IPS DF 6.9 (cell line): Measurements from ENCODE around the gene C20orf144.
"Not testable (repeated sequence)": the region's sequence is repeated elsewhere in the genome, so short reads cannot be mapped to it uniquely, and the experiment has no call there.

Experiments used
- DNase-seq: peaks from one replicate; pipeline ENCODE4 v3.0.0-alpha.2; 2013; ENCODE audit warnings: low read depth, low spot score
- H3K27ac ChIP-seq: one replicate; pipeline ENCODE4 v1.5.1; 2013; ENCODE audit warnings: low read length, control low read depth
- H3K27me3 ChIP-seq: 2 replicates; pipeline ENCODE4 v1.6.1; 2013; ENCODE audit warnings: mild to moderate bottlenecking, low read length; ENCODE audit not compliant: control insufficient read depth, insufficient read depth
- H3K36me3 ChIP-seq: 2 replicates; pipeline ENCODE4 v1.6.1; 2013; ENCODE audit warnings: low read length; ENCODE audit not compliant: control insufficient read depth, insufficient read depth
- H3K4me1 ChIP-seq: 2 replicates; pipeline ENCODE4 v1.6.1; 2013; ENCODE audit warnings: low read length; ENCODE audit not compliant: control insufficient read depth, insufficient read depth
- H3K4me3 ChIP-seq: 2 replicates; pipeline ENCODE4 v1.5.1; 2013; ENCODE audit warnings: mild to moderate bottlenecking, low read length
- H3K9me3 ChIP-seq: 2 replicates; pipeline ENCODE4 v1.6.1; 2013; ENCODE audit warnings: low read length, inconsistent platforms; ENCODE audit not compliant: control insufficient read depth, insufficient read depth
- WGBS: extraction: QIAGEN DNeasy Blood & Tissue Kit; methylation state at CpG from one replicate; pipeline ENCODE4 v1.1.7; 2013; ENCODE audit warnings: mixed read lengths, missing lambda C conversion rate; ENCODE audit not compliant: insufficient read length, insufficient coverage; 5-methylcytosine and 5-hydroxymethylcytosine counted together

Gene C20orf144

GRCh38 chr20:33700696-33701441 lies 38.7 kb downstream of the C20orf144 start:
- H3K9me3 ChIP-seq, H3K4me1 ChIP-seq, DNase-seq, H3K27ac ChIP-seq, H3K4me3 ChIP-seq, H3K36me3 ChIP-seq, H3K27me3 ChIP-seq: not testable (repeated sequence)
- WGBS, result no CpG with 5 or more reads among the region's 45 CpGs

GRCh38 chr20:33701629-33702450 lies 39.7 kb downstream of the C20orf144 start:
- Histone ChIP-seq H3K27ac (no peak overlapping the region), H3K4me3 (no peak overlapping the region), H3K27me3 (no peaks in the 10 kb centered on the region), H3K36me3 (no peaks in the 10 kb centered on the region), H3K9me3 (no peaks in the 10 kb centered on the region), H3K4me1 (no peaks in the 10 kb centered on the region)
- no CpG with 5 or more reads among the region's 27 CpGs for WGBS
- DNase-seq, result no peak

- Histone ChIP-seq H3K27me3 (no peaks in the 10 kb centered on the region), H3K36me3 (no peaks in the 10 kb centered on the region), H3K4me3 (no peak overlapping the region), H3K27ac (no peak overlapping the region), H3K4me1 (no peaks in the 10 kb centered on the region), H3K9me3 (no peaks in the 10 kb centered on the region)
- no peak for DNase-seq
- WGBS, result no CpG with 5 or more reads among the region's 5 CpGs
These were observed 40.7 kb downstream of the C20orf144 start for GRCh38 chr20:33702861-33703260.

GRCh38 chr20:33703498-33704137 lies 41.5 kb downstream of the C20orf144 start:
- H3K36me3 ChIP-seq, result no peaks in the 10 kb centered on the region
- no peaks in the 10 kb centered on the region for H3K27me3 ChIP-seq
- H3K9me3 ChIP-seq, result no peaks in the 10 kb centered on the region
- no peak for DNase-seq
- no peak overlapping the region for H3K4me3 ChIP-seq
- no peak overlapping the region for H3K27ac ChIP-seq
- no CpG with 5 or more reads among the region's 8 CpGs for WGBS
- H3K4me1 ChIP-seq, result no peaks in the 10 kb centered on the region

GRCh38 chr20:33704197-33704924 lies 42.2 kb downstream of the C20orf144 start:
- no peak for DNase-seq

GRCh38 chr20:33707668-33708067 lies 45.5 kb downstream of the C20orf144 start:
- no peak for DNase-seq
- H3K36me3 ChIP-seq, result no peaks in the 10 kb centered on the region
- WGBS, result no CpG with 5 or more reads among the region's 11 CpGs
- peaks cover 2% of the 10 kb centered on the region; the same call in 1 of the 2 replicates for H3K4me1 ChIP-seq
- no peak overlapping the region for H3K4me3 ChIP-seq
- no peak overlapping the region for H3K27ac ChIP-seq
- H3K9me3 ChIP-seq, result no peaks in the 10 kb centered on the region
- no peaks in the 10 kb centered on the region for H3K27me3 ChIP-seq

More at GRCh38 chr20:33704197-33704924, 42.2 kb downstream of the C20orf144 start:
- H3K36me3 ChIP-seq, result no peaks in the 10 kb centered on the region
- no peaks in the 10 kb centered on the region for H3K9me3 ChIP-seq
- H3K4me1 ChIP-seq, result no peaks in the 10 kb centered on the region
- H3K27me3 ChIP-seq, result no peaks in the 10 kb centered on the region
- WGBS, result no CpG with 5 or more reads among the region's 11 CpGs
- no peak overlapping the region for H3K27ac ChIP-seq
- H3K4me3 ChIP-seq, result no peak overlapping the region

GRCh38 chr20:33709398-33709797 lies 47.3 kb downstream of the C20orf144 start:
- no peak for DNase-seq
- Histone ChIP-seq H3K36me3 (no peaks in the 10 kb centered on the region), H3K4me1 (peaks cover 2% of the 10 kb centered on the region; the same call in 1 of the 2 replicates), H3K9me3 (no peaks in the 10 kb centered on the region), H3K27me3 (no peaks in the 10 kb centered on the region), H3K4me3 (no peak overlapping the region), H3K27ac (no peak overlapping the region)
- no CpG with 5 or more reads among the region's 2 CpGs for WGBS

- H3K4me3 ChIP-seq, result no peak overlapping the region
- 100% methylated on average over 5 of the region's 16 CpGs for WGBS
- peaks cover 2% of the 10 kb centered on the region; the same call in 1 of the 2 replicates for H3K4me1 ChIP-seq
- H3K27ac ChIP-seq, result no peak overlapping the region
- H3K9me3 ChIP-seq, result no peaks in the 10 kb centered on the region
- no peak for DNase-seq
- no peaks in the 10 kb centered on the region for H3K36me3 ChIP-seq
- H3K27me3 ChIP-seq, result no peaks in the 10 kb centered on the region
These were observed 47.9 kb downstream of the C20orf144 start for GRCh38 chr20:33709905-33710541.

GRCh38 chr20:33710681-33711445 lies 48.7 kb downstream of the C20orf144 start:
- peaks cover 2% of the 10 kb centered on the region; the same call in 1 of the 2 replicates for H3K4me1 ChIP-seq
- DNase-seq, result no peak
- H3K27me3 ChIP-seq, result no peaks in the 10 kb centered on the region
- no peaks in the 10 kb centered on the region for H3K9me3 ChIP-seq
- H3K36me3 ChIP-seq, result no peaks in the 10 kb centered on the region
- H3K4me3 ChIP-seq, result no peak overlapping the region
- WGBS, result no CpG with 5 or more reads among the region's 14 CpGs
- no peak overlapping the region for H3K27ac ChIP-seq
